ENCODE data around the gene HCAR1. TPM values are rescaled to one million over a fixed set of nuclear protein-coding genes. Genes with fewer than 3 reads are reported as not detected.
"Not testable (repeated sequence)": the region's sequence is repeated elsewhere in the genome, so short reads cannot be mapped to it uniquely, and the experiment has no call there.

The HCAR1 gene
- total RNA-seq, 1 donor from 2014 or later = 0.25 TPM

GRCh38 chr12:122726080-122726558 is 4.5 kb downstream of the HCAR1 start:
- Histone ChIP-seq H3K4me1 (peaks cover 9% of the 10 kb centered on the region), H3K27ac (no peak overlapping the region), H3K9me3 (no peaks in the 10 kb centered on the region), H3K27me3 (no peaks in the 10 kb centered on the region), H3K36me3 (no peaks in the 10 kb centered on the region), H3K4me3 (no peak overlapping the region)
- intact Hi-C loops (cut with DNase I) = no loop called here
- DNase-seq (ENCODE audit: extremely low spot score in 2 of 2) = no peak
- TF ChIP-seq POLR2AphosphoS5 (IDR thresholded peaks at IDR 0.05; ENCODE audit: insufficient read depth in 1 of 2, low read depth in 1 of 2) (no peak), POLR2A (IDR thresholded peaks at IDR 0.05) (no peak)

- H3K9me3 ChIP-seq = no peaks in the 10 kb centered on the region
- H3K27ac ChIP-seq = no peak overlapping the region
- H3K27me3 ChIP-seq = no peaks in the 10 kb centered on the region
- peaks cover 13% of the 10 kb centered on the region for H3K4me1 ChIP-seq
- no peak for TF ChIP-seq CTCF (IDR thresholded peaks at IDR 0.05)
- TF ChIP-seq POLR2A (IDR thresholded peaks at IDR 0.05) = no peak
- no peak for TF ChIP-seq POLR2AphosphoS5 (IDR thresholded peaks at IDR 0.05; ENCODE audit: insufficient read depth in 1 of 2, low read depth in 1 of 2)
- intact Hi-C loops (cut with DNase I) = no loop called here
- H3K36me3 ChIP-seq = no peaks in the 10 kb centered on the region
- no peak for DNase-seq (ENCODE audit: extremely low spot score in 2 of 2)
- H3K4me3 ChIP-seq = no peak overlapping the region
Observed at GRCh38 chr12:122725452-122726079, 5.1 kb downstream of the HCAR1 start.

GRCh38 chr12:122724641-122725243 is 5.9 kb downstream of the HCAR1 start:
- no peak for TF ChIP-seq POLR2AphosphoS5 (IDR thresholded peaks at IDR 0.05; ENCODE audit: insufficient read depth in 1 of 2, low read depth in 1 of 2)
- no peak for TF ChIP-seq CTCF (IDR thresholded peaks at IDR 0.05)
- TF ChIP-seq POLR2A (IDR thresholded peaks at IDR 0.05) = no peak
- H3K36me3 ChIP-seq = no peaks in the 10 kb centered on the region
- peaks cover 20% of the 10 kb centered on the region for H3K4me1 ChIP-seq
- no peaks in the 10 kb centered on the region for H3K9me3 ChIP-seq
- H3K27ac ChIP-seq = no peak overlapping the region
- no peak overlapping the region for H3K4me3 ChIP-seq
- no peaks in the 10 kb centered on the region for H3K27me3 ChIP-seq
- intact Hi-C loops (cut with DNase I) = no loop called here
- DNase-seq (ENCODE audit: extremely low spot score in 2 of 2) = no peak

GRCh38 chr12:122722387-122722786 is 8.3 kb downstream of the HCAR1 start:
- Histone ChIP-seq H3K27ac (no peak overlapping the region), H3K9me3 (no peaks in the 10 kb centered on the region), H3K4me1 (peaks cover 20% of the 10 kb centered on the region), H3K27me3 (no peaks in the 10 kb centered on the region), H3K4me3 (no peak overlapping the region), H3K36me3 (no peaks in the 10 kb centered on the region)
- no peak for TF ChIP-seq CTCF (IDR thresholded peaks at IDR 0.05)
- TF ChIP-seq POLR2AphosphoS5 (IDR thresholded peaks at IDR 0.05; ENCODE audit: insufficient read depth in 1 of 2, low read depth in 1 of 2) = no peak
- TF ChIP-seq POLR2A (IDR thresholded peaks at IDR 0.05) = no peak
- no peak for DNase-seq (ENCODE audit: extremely low spot score in 2 of 2)
- intact Hi-C loops (cut with DNase I) = no loop called here

- Histone ChIP-seq H3K27ac (peak overlapping the region; percentile 37), H3K4me3 (no peak overlapping the region)
Observed at GRCh38 chr12:122721057-122721545, 9.5 kb downstream of the HCAR1 start.

GRCh38 chr12:122716658-122717057 is 14.0 kb downstream of the HCAR1 start, which contains the start of gene HCAR3:
Gene HCAR3, minus strand, starts transcription at chr12:122716811. Its CDS starts 74 bp downstream, at chr12:122716737.
- H3K27ac ChIP-seq; H3K27me3 ChIP-seq; intact Hi-C loops (cut with DNase I); H3K4me3 ChIP-seq; H3K9me3 ChIP-seq; H3K36me3 ChIP-seq; DNase-seq (ENCODE audit: extremely low spot score in 2 of 2): not testable (repeated sequence)
- H3K4me1 ChIP-seq = peaks cover 11% of the 10 kb centered on the region

More at GRCh38 chr12:122721057-122721545, 9.5 kb downstream of the HCAR1 start:
- Histone ChIP-seq H3K27me3 (no peaks in the 10 kb centered on the region), H3K4me1 (peaks cover 17% of the 10 kb centered on the region), H3K9me3 (no peaks in the 10 kb centered on the region), H3K36me3 (no peaks in the 10 kb centered on the region)
- intact Hi-C loops (cut with DNase I) = no loop called here
- DNase-seq (ENCODE audit: extremely low spot score in 2 of 2) = no peak
- no peak for TF ChIP-seq CTCF (IDR thresholded peaks at IDR 0.05)
- TF ChIP-seq POLR2A (IDR thresholded peaks at IDR 0.05) = no peak
- peak in 1 of 2 donors; percentile 42 for TF ChIP-seq POLR2AphosphoS5 (IDR thresholded peaks at IDR 0.05; ENCODE audit: insufficient read depth in 1 of 2, low read depth in 1 of 2)

- H3K9me3 ChIP-seq; H3K4me3 ChIP-seq; H3K27me3 ChIP-seq; DNase-seq (ENCODE audit: extremely low spot score in 2 of 2); H3K36me3 ChIP-seq; H3K27ac ChIP-seq; H3K4me1 ChIP-seq; intact Hi-C loops (cut with DNase I): not testable (repeated sequence)
Observed at GRCh38 chr12:122715211-122715610, 15.4 kb downstream of the HCAR1 start.

GRCh38 chr12:122713491-122714188 is 17.0 kb downstream of the HCAR1 start:
- H3K9me3 ChIP-seq; intact Hi-C loops (cut with DNase I); H3K27ac ChIP-seq; H3K4me1 ChIP-seq; DNase-seq (ENCODE audit: extremely low spot score in 2 of 2); H3K27me3 ChIP-seq; H3K36me3 ChIP-seq; H3K4me3 ChIP-seq: not testable (repeated sequence)
